Right lobe of liver (tissue), 4 donors: ENCODE data around the gene RWDD3.

Experiments used
- CTCF ChIP-seq, 4 donors: fragments of 200-600 bp in 3 of 4; fragments of 450-650 bp in 1 of 4; IDR thresholded peaks; one replicate each; pipeline versions ENCODE4 v1.5.1 to v1.8.0; 2016 to 2022; ENCODE audit warnings: antibody characterized with exemption in 4 of 4, mild to moderate bottlenecking in 2 of 4
- POLR2A ChIP-seq: fragments of 450-650 bp; IDR thresholded peaks from one replicate; pipeline ENCODE4 v1.6.1; 2017; ENCODE audit warnings: antibody characterized with exemption, mild to moderate bottlenecking
- donor health status: DM: no; HTN: no; CAD: no.
- donor health status: DM: no; HTN: no; CAD: no.
- donor health status: DM: no; HTN: yes; CAD: no.

- TF ChIP-seq CTCF (IDR thresholded peaks at IDR 0.05) (no peak), POLR2A (no peak)
Measured at GRCh38 chr1:95286479-95286878, 52.5 kb downstream of the RWDD3 start.
